ENCODE data around the gene NEUROD4.

DNA sequence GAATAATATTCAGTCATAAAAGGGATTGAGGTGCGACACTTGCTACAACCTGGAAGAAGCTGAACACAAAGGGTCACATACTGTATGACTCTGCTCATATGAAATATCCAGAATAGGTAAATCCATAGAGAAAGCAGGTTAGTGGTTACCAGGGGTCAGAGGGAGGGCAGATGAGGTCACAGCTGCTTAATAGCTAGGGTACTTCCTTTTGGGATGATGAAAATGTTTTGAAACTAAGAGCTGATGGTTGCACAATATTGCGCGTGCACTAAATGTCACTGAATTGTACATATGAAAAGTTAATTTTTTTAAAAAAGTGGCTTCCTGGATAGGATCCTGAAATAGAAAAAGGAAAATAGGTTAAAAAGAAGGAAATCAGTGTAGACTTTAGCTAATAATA lies 23.8 kb downstream of the NEUROD4 start:
- TF ChIP-seq, protein P1, sequence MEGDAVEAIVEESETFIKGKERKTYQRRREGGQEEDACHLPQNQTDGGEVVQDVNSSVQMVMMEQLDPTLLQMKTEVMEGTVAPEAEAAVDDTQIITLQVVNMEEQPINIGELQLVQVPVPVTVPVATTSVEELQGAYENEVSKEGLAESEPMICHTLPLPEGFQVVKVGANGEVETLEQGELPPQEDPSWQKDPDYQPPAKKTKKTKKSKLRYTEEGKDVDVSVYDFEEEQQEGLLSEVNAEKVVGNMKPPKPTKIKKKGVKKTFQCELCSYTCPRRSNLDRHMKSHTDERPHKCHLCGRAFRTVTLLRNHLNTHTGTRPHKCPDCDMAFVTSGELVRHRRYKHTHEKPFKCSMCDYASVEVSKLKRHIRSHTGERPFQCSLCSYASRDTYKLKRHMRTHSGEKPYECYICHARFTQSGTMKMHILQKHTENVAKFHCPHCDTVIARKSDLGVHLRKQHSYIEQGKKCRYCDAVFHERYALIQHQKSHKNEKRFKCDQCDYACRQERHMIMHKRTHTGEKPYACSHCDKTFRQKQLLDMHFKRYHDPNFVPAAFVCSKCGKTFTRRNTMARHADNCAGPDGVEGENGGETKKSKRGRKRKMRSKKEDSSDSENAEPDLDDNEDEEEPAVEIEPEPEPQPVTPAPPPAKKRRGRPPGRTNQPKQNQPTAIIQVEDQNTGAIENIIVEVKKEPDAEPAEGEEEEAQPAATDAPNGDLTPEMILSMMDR (conservative IDR thresholded peaks at IDR 0.05 in 1 of 2, IDR thresholded peaks at IDR 0.05 in 1 of 2; ENCODE audit: low read depth in 1 of 2, low read length in 2 of 2): no peak
- TF ChIP-seq EZH2 (IDR thresholded peaks at IDR 0.05; ENCODE audit: low read length, missing control alignments): no peak
